Measurements from ENCODE around the gene STK26.

GRCh38 chrX:132094164-132094563, 71.1 kb downstream of the STK26 start:
- TF ChIP-seq CTCF (IDR thresholded peaks at IDR 0.05) (no peak), POLR2A (IDR thresholded peaks at IDR 0.05) (no peak)
